Uterus (tissue), 2 donors: ENCODE data around the gene RASAL2.

Experiments
- CTCF ChIP-seq, 4 experiments: fragments of 200-600 bp in 2 of 4; fragments of 450-650 bp in 2 of 4; sonication (generic) in 2 of 4; IDR thresholded peaks; one replicate each; pipeline ENCODE4 v1.5.1; 2016 to 2019; ENCODE audit warnings: antibody characterized with exemption in 4 of 4, mild to moderate bottlenecking in 2 of 4, moderate library complexity in 1 of 4
- POLR2A ChIP-seq, 2 donors: fragments of 450-650 bp; IDR thresholded peaks; one replicate each; pipeline ENCODE4 v1.6.1; 2016; ENCODE audit warnings: antibody characterized with exemption in 2 of 2, mild to moderate bottlenecking in 1 of 2, moderate library complexity in 1 of 2

GRCh38 chr1:178374016-178374415 is 280.1 kb downstream of the RASAL2 start:
- TF ChIP-seq POLR2A (IDR thresholded peaks at IDR 0.05), result no peak
- no peak for TF ChIP-seq CTCF (IDR thresholded peaks at IDR 0.05)
